K562 treated with DMSO at 1 percent for 4 hours (cell line): ENCODE results near the gene OR10X1. TPM values are rescaled to one million over a fixed set of nuclear protein-coding genes. Genes with fewer than 3 reads are reported as not detected.

Source experiments
- total RNA-seq: library from RNA; unstranded; fragments of 300-600 nt; gene quantifications from 2 replicates; pipeline ENCODE4 v1.2.3, GENCODE V29; 2022; ENCODE audit not compliant: insufficient read depth

OR10X1 gene
- total RNA-seq = not detected in 2 replicates

GRCh38 chr1:158579733-158580132 is at the start of gene OR10X1:
TSS of gene OR10X1 (minus strand) at chr1:158579899. CDS start at chr1:158579899, 0 bp downstream.

DNA sequence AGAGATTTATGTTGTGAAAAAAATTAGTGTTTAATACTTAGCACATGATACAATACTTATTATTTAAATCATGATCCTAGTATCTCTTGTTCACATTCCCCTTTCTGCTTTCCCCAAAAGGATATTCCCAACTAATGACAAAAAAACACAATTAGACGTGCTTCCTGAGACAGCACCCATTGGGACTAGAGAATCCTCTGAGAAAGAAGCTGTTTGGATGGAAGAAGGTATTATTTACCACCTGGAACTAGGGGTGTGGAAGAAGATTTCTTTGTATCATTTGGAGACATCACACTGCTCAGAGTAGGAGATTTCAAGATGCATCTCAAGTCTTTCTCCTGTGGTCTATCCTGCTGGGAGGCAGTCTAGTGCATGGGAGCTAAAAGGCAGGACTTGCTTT is 25.3 kb upstream of the OR10X1 start, which contains the start of gene OR10Z1:
OR10Z1 (plus strand) TSS at position 301 of the 400 bp plus-strand sequence. CDS start 1,171 bp downstream, outside the sequence.

DNA sequence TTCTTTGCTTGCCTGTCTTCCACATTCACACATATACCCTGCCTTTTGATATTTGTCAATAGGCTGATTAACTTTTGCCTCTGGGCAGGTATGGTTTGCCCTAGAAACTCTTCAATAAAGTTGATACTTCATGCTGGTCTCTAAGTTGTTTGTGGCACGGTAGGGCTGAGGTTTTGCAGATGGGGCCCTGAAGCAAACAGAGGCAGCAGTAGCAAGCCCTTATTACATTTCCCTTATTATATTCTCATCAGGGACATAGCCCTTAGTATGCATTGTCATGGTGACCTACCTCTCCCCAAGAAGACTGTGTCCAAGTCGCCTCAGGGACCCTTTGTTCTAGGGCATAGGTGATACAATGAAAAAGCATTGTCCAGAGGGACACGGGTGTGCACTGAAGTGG is 9.2 kb downstream of the OR10X1 start, which contains the start of gene OR6P1:
OR6P1 (minus strand) TSS at position 101 of the 400 bp plus-strand sequence. CDS start 6,976 bp downstream, outside the sequence.

GRCh38 chr1:158554352-158554751 is 25.3 kb downstream of the OR10X1 start, which contains the start of gene OR6Y1:
TSS of gene OR6Y1 (minus strand) at chr1:158554405. CDS start at chr1:158548105, 6,300 bp downstream.

Other genes with a start within 250 kb of the OR10X1 start
- not detected in 2 replicates for gene CD1B, start 248.4 kb downstream of the OR10X1 start, total RNA-seq
- gene CD1E, start 226.0 kb downstream of the OR10X1 start, total RNA-seq = not detected in 2 replicates
- gene OR10T2, start 180.4 kb downstream of the OR10X1 start, total RNA-seq = not detected in 2 replicates
- gene OR10K2, start 153.7 kb downstream of the OR10X1 start, total RNA-seq = not detected in 2 replicates
- not detected in 2 replicates for gene OR10K1, start 118.1 kb downstream of the OR10X1 start, total RNA-seq
- not detected in 2 replicates for gene OR10R2, start 107.7 kb downstream of the OR10X1 start, total RNA-seq
- not detected in 2 replicates for gene OR6Y1, start 25.5 kb downstream of the OR10X1 start, total RNA-seq
- not detected in 2 replicates for gene OR6P1, start 9.3 kb downstream of the OR10X1 start, total RNA-seq
- gene OR10Z1, start 25.4 kb upstream of the OR10X1 start, total RNA-seq = 0.08 TPM in 1 of 2 replicates, not detected in the other
- gene SPTA1, start 106.8 kb upstream of the OR10X1 start, total RNA-seq = 5.8 and 12.8 TPM in 2 replicates
- gene OR6K2, start 120.8 kb upstream of the OR10X1 start, total RNA-seq = not detected in 2 replicates
- not detected in 2 replicates for gene OR6K3, start 140.8 kb upstream of the OR10X1 start, total RNA-seq
- gene OR6K6, start 174.8 kb upstream of the OR10X1 start, total RNA-seq = not detected in 2 replicates
- gene OR6N1, start 192.3 kb upstream of the OR10X1 start, total RNA-seq = not detected in 2 replicates
- not detected in 2 replicates for gene OR6N2, start 201.3 kb upstream of the OR10X1 start, total RNA-seq